Trophoblast cell (in vitro differentiated cells and primary cell): ENCODE results near the gene VAT1L.

Experiments
- DNase-seq, 2 donors: peaks; one replicate each; pipeline ENCODE4 v3.0.0-alpha.2; 2016
- H2AFZ ChIP-seq: 2 replicates; pipeline ENCODE4 v1.6.1; 2013; ENCODE audit warnings: low read length, moderate library complexity, mild to moderate bottlenecking; ENCODE audit not compliant: insufficient read depth, poor library complexity
- H2AK5ac ChIP-seq: 2 replicates; pipeline ENCODE4 v1.6.1; 2013; ENCODE audit warnings: mild to moderate bottlenecking, low read length
- H2BK120ac ChIP-seq: 2 replicates; pipeline ENCODE4 v1.6.1; 2013; ENCODE audit warnings: low read length, mild to moderate bottlenecking, moderate library complexity; ENCODE audit not compliant: insufficient read depth, poor library complexity
- H2BK12ac ChIP-seq: 2 replicates; pipeline ENCODE4 v1.6.1; 2013; ENCODE audit warnings: mild to moderate bottlenecking, low read length, moderate library complexity
- H2BK5ac ChIP-seq: 2 replicates; pipeline ENCODE4 v1.6.1; 2013; ENCODE audit warnings: low read length, low read depth, moderate library complexity, mild to moderate bottlenecking; ENCODE audit not compliant: poor library complexity
- H3K14ac ChIP-seq: 2 replicates; pipeline ENCODE4 v1.6.1; 2013; ENCODE audit warnings: mild to moderate bottlenecking, low read length
- H3K18ac ChIP-seq: 2 replicates; pipeline ENCODE4 v1.6.1; 2013; ENCODE audit warnings: mild to moderate bottlenecking, low read length
- H3K23ac ChIP-seq: 2 replicates; pipeline ENCODE4 v1.6.1; 2013; ENCODE audit warnings: low read length
- H3K27ac ChIP-seq: 2 replicates; pipeline ENCODE4 v1.5.1; 2013; ENCODE audit warnings: low read depth, mild to moderate bottlenecking, inconsistent platforms, low read length, moderate library complexity
- H3K27me3 ChIP-seq: 2 replicates; pipeline ENCODE4 v1.6.1; 2013; ENCODE audit warnings: inconsistent platforms, mild to moderate bottlenecking, low read length, moderate library complexity; ENCODE audit not compliant: insufficient read depth
- H3K36me3 ChIP-seq, 2 experiments: 1 replicate in 1 of 2; 2 replicates in 1 of 2; pipeline ENCODE4 v1.6.1; 2013; ENCODE audit warnings: low read length in 2 of 2, mild to moderate bottlenecking in 2 of 2, moderate library complexity in 1 of 2; ENCODE audit not compliant: insufficient read depth in 2 of 2, control insufficient read depth in 1 of 2
- H3K4ac ChIP-seq: 2 replicates; pipeline ENCODE4 v1.6.1; 2013; ENCODE audit warnings: low read depth, mild to moderate bottlenecking, low read length, moderate library complexity
- H3K4me1 ChIP-seq, 2 experiments: 1 replicate in 1 of 2; 2 replicates in 1 of 2; pipeline ENCODE4 v1.6.1; 2013; ENCODE audit warnings: low read length in 2 of 2, mild to moderate bottlenecking in 2 of 2, moderate library complexity in 1 of 2; ENCODE audit not compliant: insufficient read depth in 2 of 2, control insufficient read depth in 1 of 2
- H3K4me2 ChIP-seq: 2 replicates; pipeline ENCODE4 v1.6.1; 2013; ENCODE audit warnings: inconsistent platforms, mild to moderate bottlenecking, low read length, moderate library complexity
- H3K4me3 ChIP-seq: 2 replicates; pipeline ENCODE4 v1.5.1; 2013; ENCODE audit warnings: mild to moderate bottlenecking, low read depth, low read length, inconsistent platforms
- H3K79me1 ChIP-seq: one replicate; pipeline ENCODE4 v1.6.1; 2013; ENCODE audit warnings: low read length
- H3K79me2 ChIP-seq: 2 replicates; pipeline ENCODE4 v1.6.1; 2013; ENCODE audit warnings: low read length, mild to moderate bottlenecking; ENCODE audit not compliant: control insufficient read depth, insufficient read depth, poor library complexity
- H3K9ac ChIP-seq: 2 replicates; pipeline ENCODE4 v1.6.1; 2013; ENCODE audit warnings: mild to moderate bottlenecking, low read length
- H3K9me3 ChIP-seq: 2 replicates; pipeline ENCODE4 v1.6.1; 2013; ENCODE audit warnings: low read depth, mild to moderate bottlenecking, control low read depth, inconsistent platforms, low read length; ENCODE audit not compliant: insufficient read depth
- H4K12ac ChIP-seq: 2 replicates; pipeline ENCODE4 v1.6.1; 2013; ENCODE audit warnings: low read depth, mild to moderate bottlenecking, low read length, moderate library complexity
- H4K8ac ChIP-seq: 2 replicates; pipeline ENCODE4 v1.6.1; 2013; ENCODE audit warnings: low read depth, mild to moderate bottlenecking, low read length, moderate library complexity
- H4K91ac ChIP-seq: one replicate; pipeline ENCODE4 v1.6.1; 2013; ENCODE audit warnings: low read depth, mild to moderate bottlenecking, low read length, moderate library complexity
- whole genome bisulfite sequencing: extraction: QIAGEN DNeasy Blood & Tissue Kit; methylation state at CpG from one replicate; pipeline ENCODE4 v1.1.7; 2013; ENCODE audit warnings: missing lambda C conversion rate; ENCODE audit not compliant: insufficient read length, insufficient coverage; ENCODE audit errors: extremely low coverage; 5-methylcytosine and 5-hydroxymethylcytosine counted together

VAT1L gene

GRCh38 chr16:77790912-77791311 lies 2.5 kb downstream of the VAT1L start:
- H3K23ac ChIP-seq = no peak overlapping the region
- no peak overlapping the region for H2AK5ac ChIP-seq
- H3K4me3 ChIP-seq = no peak overlapping the region
- no CpG with 5 or more reads among the region's 3 CpGs for WGBS
- H3K27ac ChIP-seq = no peak overlapping the region
- no peak overlapping the region for H3K14ac ChIP-seq
- H3K9me3 ChIP-seq = peaks cover 1% of the 10 kb centered on the region
- H2BK12ac ChIP-seq = no peak overlapping the region
- H2BK120ac ChIP-seq = no peak overlapping the region
- H4K91ac ChIP-seq = no peak overlapping the region
- H4K12ac ChIP-seq = no peak overlapping the region
- no peak overlapping the region for H3K4ac ChIP-seq
- no peaks in the 10 kb centered on the region for H3K79me1 ChIP-seq
- H2BK5ac ChIP-seq = no peak overlapping the region
- H3K27me3 ChIP-seq = peaks cover 20% of the 10 kb centered on the region
- H3K4me2 ChIP-seq = no peak overlapping the region
- no peak overlapping the region for H4K8ac ChIP-seq
- no peak for DNase-seq
- no peak overlapping the region for H2AFZ ChIP-seq
- no peak overlapping the region for H3K18ac ChIP-seq
- no peak overlapping the region for H3K9ac ChIP-seq
- peaks cover 10% of the 10 kb centered on the region in 2 experiments for H3K4me1 ChIP-seq
- H3K79me2 ChIP-seq = no peaks in the 10 kb centered on the region
- H3K36me3 ChIP-seq = no peaks in the 10 kb centered on the region

DNA sequence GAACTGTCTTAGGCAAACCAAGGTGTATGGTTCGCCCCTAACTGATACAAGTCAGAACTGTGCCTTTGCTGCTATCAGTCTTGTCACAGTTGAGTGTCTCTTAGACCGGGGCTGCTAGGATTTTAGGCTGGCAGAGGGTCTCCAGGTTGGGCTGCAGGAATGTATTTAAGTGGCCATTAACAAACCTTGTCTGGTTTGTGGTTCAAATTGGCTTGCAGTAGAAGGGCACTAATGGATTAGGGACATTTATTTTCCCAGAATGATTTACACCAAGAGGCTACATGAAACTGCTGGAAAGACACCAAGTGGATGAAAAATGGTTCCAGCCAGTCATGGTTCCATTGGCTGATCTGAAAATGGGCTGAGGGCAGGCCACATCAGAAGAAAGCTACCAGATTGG lies 5.1 kb downstream of the VAT1L start:
- Histone ChIP-seq H2BK120ac (no peak overlapping the region), H4K12ac (no peak overlapping the region), H4K91ac (no peak overlapping the region), H3K9me3 (peaks cover 1% of the 10 kb centered on the region), H3K23ac (no peak overlapping the region), H3K9ac (no peak overlapping the region), H3K14ac (no peak overlapping the region), H3K27me3 (peaks cover 19% of the 10 kb centered on the region), H3K36me3 (no peaks in the 10 kb centered on the region), H3K27ac (no peak overlapping the region), H2AK5ac (no peak overlapping the region), H2BK12ac (no peak overlapping the region), H3K4ac (no peak overlapping the region), H2AFZ (no peak overlapping the region), H4K8ac (no peak overlapping the region), H3K18ac (no peak overlapping the region), H3K4me2 (no peak overlapping the region), H3K79me2 (no peaks in the 10 kb centered on the region), H3K4me3 (no peak overlapping the region), H3K4me1 (peaks cover 6% of the 10 kb centered on the region in 2 experiments), H2BK5ac (no peak overlapping the region), H3K79me1 (no peaks in the 10 kb centered on the region)
- WGBS = no CpG with 5 or more reads among the region's 2 CpGs
- no peak for DNase-seq

DNA sequence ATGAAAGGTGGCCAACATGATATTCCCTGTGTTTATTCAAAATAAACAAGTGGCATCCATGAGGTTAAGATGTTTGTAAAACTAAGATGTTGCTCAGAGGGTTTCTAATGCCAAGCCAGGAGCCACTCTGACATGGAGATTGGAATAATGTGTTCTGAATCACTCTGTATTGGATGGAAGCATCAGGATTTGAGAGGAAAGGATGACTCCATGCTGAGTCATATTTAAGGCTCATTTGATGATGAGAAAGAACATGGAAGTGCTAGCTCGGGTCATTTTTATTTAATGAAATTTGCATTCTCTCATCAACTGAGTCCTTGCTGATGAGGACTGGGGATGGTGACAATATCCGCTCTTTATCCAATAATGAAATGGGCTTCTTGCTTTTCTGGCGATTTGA lies 6.2 kb downstream of the VAT1L start:
- no peak overlapping the region for H3K18ac ChIP-seq
- WGBS = no CpG with 5 or more reads among the region's 3 CpGs
- H3K9me3 ChIP-seq = no peaks in the 10 kb centered on the region
- no peak overlapping the region for H3K4ac ChIP-seq
- no peak overlapping the region for H3K9ac ChIP-seq
- peaks cover 7% of the 10 kb centered on the region for H3K27me3 ChIP-seq
- no peak overlapping the region for H2BK12ac ChIP-seq
- no peak overlapping the region for H2BK120ac ChIP-seq
- H2AK5ac ChIP-seq = no peak overlapping the region
- H2BK5ac ChIP-seq = no peak overlapping the region
- H3K79me2 ChIP-seq = no peaks in the 10 kb centered on the region
- no peak overlapping the region for H4K91ac ChIP-seq
- H3K4me1 ChIP-seq = no peaks in the 10 kb centered on the region
- no peak for DNase-seq
- H3K36me3 ChIP-seq = no peaks in the 10 kb centered on the region
- H3K79me1 ChIP-seq = no peaks in the 10 kb centered on the region
- H3K4me3 ChIP-seq = no peak overlapping the region
- H3K4me2 ChIP-seq = no peak overlapping the region
- H4K8ac ChIP-seq = no peak overlapping the region
- no peak overlapping the region for H3K23ac ChIP-seq
- H4K12ac ChIP-seq = no peak overlapping the region
- H3K14ac ChIP-seq = no peak overlapping the region
- H2AFZ ChIP-seq = no peak overlapping the region
- no peak overlapping the region for H3K27ac ChIP-seq

- no CpG with 5 or more reads among the region's 8 CpGs for WGBS
- no peak overlapping the region for H3K9ac ChIP-seq
- no peak overlapping the region for H2AFZ ChIP-seq
These were observed 13.5 kb downstream of the VAT1L start for GRCh38 chr16:77801817-77802216.

More at GRCh38 chr16:77801817-77802216, 13.5 kb downstream of the VAT1L start:
- H3K79me1 ChIP-seq = no peaks in the 10 kb centered on the region
- H2BK120ac ChIP-seq = no peak overlapping the region
- H3K4me2 ChIP-seq = no peak overlapping the region
- H3K9me3 ChIP-seq = no peaks in the 10 kb centered on the region
- no peak overlapping the region for H3K18ac ChIP-seq
- no peaks in the 10 kb centered on the region for H3K79me2 ChIP-seq
- no peaks in the 10 kb centered on the region for H3K4me1 ChIP-seq
- no peak overlapping the region for H3K14ac ChIP-seq
- no peak for DNase-seq
- H2BK5ac ChIP-seq = no peak overlapping the region
- H3K27ac ChIP-seq = no peak overlapping the region
- no peak overlapping the region for H3K4ac ChIP-seq
- no peaks in the 10 kb centered on the region for H3K27me3 ChIP-seq
- H2AK5ac ChIP-seq = no peak overlapping the region
- no peak overlapping the region for H2BK12ac ChIP-seq
- H3K4me3 ChIP-seq = no peak overlapping the region
- no peaks in the 10 kb centered on the region for H3K36me3 ChIP-seq
- H3K23ac ChIP-seq = no peak overlapping the region
- H4K8ac ChIP-seq = no peak overlapping the region
- H4K91ac ChIP-seq = no peak overlapping the region
- H4K12ac ChIP-seq = no peak overlapping the region
